HL-60/S4 (cell line): ENCODE measurements around the gene LMAN1L.

Source experiments
- in situ Hi-C: fragments of 300-500 bp; cut with MboI; formaldehyde crosslinking; loops from 2 replicates; pipeline ENCODE4 v1.14.3; 2022; ENCODE audit warnings: low sequenced_read_pairs

Gene LMAN1L

GRCh38 chr15:74851960-74852359, 39.3 kb downstream of the LMAN1L start:
- in situ Hi-C loops: no loop called here

- in situ Hi-C loops: no loop called here
Measured at GRCh38 chr15:74854453-74855022, 41.9 kb downstream of the LMAN1L start.

- in situ Hi-C loops: no loop called here
Measured at GRCh38 chr15:74855857-74856256, 43.2 kb downstream of the LMAN1L start.

- in situ Hi-C loops: no loop called here
Measured at GRCh38 chr15:74856537-74856936, 43.9 kb downstream of the LMAN1L start.

DNA sequence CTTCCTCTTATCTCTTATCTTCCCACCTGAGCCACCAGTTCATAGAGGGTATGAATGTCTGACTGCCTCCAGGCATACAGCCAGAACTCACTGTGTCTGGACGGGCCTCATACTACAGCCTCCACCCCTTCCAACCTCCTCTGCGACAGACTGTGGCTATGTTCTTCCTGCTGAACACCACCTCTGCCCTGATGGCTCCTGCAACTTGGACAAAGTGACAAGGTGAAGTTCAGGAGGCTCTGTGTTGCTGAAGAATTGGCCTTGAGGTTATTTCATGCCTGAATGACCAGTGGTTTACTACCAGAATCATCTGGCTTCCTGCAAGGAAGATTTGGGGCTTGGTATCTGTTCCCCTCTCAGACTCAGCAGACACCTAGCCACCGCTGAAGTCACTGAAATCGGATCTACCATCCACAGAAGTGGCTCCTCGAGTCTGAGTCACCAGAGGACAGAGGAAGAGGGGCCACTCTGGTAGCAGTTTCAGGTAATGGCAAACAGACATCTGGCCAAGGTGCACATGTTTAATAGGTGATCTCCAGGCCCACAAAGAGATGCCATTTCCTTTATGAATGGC, 44.5 kb downstream of the LMAN1L start:
- in situ Hi-C loops: no loop called here

DNA sequence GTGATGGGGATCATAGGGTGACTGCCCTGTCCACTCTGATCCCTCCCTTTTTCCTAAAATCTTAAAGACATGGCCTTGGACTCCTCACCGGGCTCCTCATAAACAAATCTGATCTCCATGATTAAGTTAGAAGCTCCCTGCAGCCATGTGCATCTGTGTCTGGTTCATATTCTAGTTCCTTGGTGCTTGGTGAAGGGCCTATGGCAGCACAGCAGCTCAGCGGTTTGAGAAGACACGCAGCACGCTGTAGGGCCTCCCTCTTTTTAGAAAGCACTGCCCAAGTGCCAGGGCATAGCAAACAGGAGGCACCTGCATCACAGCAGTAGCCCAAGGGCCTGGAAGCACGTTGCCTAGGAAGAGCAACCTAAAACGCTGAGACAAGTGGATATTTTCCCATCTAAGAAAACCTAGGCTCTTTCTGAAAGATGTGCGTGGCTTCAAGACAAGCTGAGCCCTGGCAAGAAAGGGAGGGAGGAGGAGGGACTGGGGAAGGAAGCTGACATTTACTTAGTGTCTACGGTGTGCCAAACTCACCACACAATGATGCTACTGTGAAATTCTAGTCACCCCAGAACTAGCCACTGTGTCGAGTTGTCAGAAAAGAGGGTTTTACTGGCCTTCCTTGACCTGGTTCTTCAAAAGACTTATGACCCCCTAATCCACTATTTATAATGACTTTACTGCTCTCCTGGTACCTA, 45.2 kb downstream of the LMAN1L start:
- in situ Hi-C loops: no loop called here

DNA sequence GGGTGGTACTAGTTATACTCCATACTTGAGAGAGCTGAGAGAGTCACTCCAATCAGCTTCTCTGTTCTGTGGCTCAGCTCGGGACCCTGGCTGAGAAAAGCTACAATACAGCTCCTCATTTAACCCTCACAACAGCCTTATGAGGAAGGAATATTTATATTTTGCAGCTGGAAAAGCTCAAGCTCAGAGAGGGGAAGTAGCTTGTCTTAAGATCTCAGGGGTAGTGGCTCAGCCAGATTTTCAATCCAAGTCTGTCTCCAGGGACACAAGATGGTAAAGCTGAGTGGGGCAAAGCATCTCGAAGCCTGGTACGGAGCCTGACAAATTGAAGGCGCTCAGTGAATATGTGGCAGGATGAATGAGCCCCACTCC, 45.7 kb downstream of the LMAN1L start:
- in situ Hi-C loops: no loop called here

DNA sequence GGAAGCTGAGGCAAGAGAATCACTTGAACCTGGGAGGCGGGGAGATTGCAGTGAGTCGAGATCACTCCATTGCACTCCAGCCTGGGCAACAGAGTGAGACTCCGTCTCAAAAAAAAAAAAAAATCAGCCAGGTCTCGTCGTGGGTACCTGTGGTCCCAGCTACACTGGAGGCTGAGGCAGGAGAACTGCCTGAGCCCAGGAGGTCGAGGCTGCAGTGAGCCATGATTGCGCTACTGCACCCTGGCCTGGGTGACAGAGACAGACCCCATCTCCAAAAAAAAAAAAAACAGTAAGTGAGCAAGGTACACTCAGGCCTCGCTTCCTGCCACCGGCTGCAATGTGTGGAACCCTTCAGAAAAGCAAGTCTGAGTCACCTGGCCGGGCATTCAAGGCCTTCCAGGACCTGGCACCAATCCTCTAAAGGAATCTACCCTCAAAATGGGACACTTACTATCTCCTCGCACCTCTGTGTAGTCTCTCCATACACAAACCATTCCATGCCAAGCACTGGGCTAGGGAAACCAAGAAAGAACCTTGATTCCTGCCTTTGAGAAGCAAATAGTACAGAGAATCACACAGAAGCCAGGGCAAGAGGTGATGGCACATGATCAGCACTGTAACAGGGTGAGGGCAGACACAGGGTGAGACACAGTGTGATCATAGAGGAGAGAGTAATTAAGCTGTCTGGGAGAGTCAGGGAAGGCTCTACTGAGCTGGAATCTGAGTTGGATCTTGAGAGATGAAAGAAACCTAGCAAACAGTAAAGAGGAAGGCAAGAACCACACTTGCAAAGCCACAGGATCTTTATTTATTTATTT, 50.8 kb downstream of the LMAN1L start:
- in situ Hi-C loops: no loop called here

DNA sequence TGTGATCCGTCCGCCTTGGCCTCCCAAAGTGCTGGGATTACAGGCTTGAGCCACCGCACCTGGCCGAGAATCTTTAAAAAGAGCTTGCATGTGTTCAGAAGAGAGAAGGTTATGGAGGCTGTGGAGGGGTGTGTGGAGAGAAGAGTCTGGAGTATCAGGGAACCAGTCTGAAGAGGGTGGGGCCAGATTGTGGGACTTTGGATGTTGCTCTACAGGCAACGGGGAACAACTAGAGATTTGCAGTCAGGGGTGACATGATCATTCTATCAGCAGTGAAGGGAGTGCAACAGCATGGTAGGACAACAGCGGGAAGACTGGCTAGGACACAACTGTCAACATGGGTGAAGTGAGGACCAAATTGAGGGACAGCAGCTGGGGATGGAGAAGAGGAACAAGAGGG, 51.7 kb downstream of the LMAN1L start:
- in situ Hi-C loops: no loop called here

DNA sequence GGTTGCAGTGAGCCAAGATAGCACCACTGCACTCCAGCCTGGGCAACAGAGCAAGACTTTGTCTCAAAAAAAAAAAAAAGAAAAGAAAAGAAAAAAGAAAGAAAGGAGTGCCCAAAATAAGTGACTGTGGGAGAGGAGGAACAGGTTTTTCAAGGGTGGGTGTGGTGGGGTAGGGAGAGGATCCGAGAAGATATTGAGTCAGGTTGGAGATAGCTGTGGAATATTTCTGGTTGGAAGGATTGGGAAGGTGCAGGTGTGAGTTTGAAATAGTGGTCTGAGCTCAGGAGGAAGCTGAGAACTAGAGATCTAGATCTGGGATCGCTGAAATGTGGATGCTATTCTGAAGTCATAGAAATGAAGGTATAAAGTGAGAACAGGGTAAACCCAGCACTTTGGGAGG, 52.7 kb downstream of the LMAN1L start:
- in situ Hi-C loops: no loop called here

- in situ Hi-C loops: no loop called here
Measured at GRCh38 chr15:74866090-74866489, 53.5 kb downstream of the LMAN1L start.

DNA sequence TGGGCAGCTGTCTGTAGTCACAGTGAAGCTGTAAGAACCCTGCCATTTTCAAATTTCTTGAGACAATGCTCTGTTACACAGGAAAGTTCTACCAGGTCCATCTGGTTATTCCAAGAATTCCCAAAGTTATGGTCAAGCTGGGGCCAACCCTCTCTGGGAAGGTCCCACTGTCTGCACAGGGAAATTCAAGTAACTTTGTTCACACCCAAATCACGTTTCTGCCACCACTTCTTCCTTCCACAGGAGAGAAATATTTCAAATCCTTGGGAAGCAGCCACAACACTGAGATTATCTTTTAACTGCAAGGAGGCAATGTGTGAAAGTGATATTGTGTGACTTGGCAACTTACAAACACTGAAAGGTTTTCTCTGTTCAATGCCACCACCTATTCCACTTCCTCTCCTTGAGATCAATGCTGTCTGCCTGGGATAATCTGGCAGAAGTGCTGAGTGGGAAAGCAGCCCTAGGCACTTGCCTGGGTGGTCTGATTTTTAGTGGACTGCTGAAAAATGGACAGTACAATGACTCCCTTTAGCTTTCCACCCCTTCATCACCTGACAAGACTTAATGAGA, 54.9 kb downstream of the LMAN1L start:
- in situ Hi-C loops: no loop called here

GRCh38 chr15:74868059-74868458, 55.4 kb downstream of the LMAN1L start:
- in situ Hi-C loops: no loop called here

GRCh38 chr15:74869372-74869725, 56.7 kb downstream of the LMAN1L start:
- in situ Hi-C loops: no loop called here

GRCh38 chr15:74869726-74870407, 57.2 kb downstream of the LMAN1L start:
- in situ Hi-C loops: no loop called here

DNA sequence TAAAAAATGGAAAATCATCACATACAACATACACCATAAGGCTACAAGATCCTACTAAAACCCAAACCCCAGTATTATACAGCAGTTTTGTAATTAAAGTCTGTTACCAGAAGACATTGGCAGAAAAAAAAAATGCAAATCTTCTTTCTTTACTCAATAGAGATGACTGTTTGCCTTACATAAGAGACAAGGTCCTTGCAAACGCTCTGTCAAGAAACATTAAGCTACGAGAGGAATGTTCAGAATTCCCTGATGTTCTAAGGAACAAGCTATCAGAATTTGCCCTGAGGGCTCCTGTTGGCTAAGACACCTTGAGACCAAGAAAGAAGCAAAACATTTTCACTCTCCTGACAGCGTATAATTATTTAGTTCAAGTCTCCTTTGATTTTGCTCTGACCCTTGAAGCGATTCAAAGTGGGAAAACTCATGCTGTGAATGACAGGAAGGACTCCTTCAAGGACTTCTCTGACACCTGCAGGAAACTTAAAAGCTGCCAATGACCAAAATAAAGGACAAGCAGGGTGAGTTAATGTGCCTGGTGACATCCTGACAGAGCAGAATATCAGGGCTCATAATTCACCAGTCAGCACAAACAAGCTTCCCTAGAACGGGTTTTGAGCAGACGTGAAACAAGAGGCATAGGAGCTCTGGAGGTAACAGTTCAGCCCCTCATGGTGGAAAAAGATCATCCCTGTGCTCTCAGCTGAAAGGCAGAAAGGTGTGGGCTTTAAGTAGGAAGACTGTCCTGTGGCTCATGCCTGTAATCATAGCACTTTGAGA, 58.0 kb downstream of the LMAN1L start:
- in situ Hi-C loops: no loop called here

GRCh38 chr15:74872702-74873035, 60.0 kb downstream of the LMAN1L start:
- in situ Hi-C loops: no loop called here

DNA sequence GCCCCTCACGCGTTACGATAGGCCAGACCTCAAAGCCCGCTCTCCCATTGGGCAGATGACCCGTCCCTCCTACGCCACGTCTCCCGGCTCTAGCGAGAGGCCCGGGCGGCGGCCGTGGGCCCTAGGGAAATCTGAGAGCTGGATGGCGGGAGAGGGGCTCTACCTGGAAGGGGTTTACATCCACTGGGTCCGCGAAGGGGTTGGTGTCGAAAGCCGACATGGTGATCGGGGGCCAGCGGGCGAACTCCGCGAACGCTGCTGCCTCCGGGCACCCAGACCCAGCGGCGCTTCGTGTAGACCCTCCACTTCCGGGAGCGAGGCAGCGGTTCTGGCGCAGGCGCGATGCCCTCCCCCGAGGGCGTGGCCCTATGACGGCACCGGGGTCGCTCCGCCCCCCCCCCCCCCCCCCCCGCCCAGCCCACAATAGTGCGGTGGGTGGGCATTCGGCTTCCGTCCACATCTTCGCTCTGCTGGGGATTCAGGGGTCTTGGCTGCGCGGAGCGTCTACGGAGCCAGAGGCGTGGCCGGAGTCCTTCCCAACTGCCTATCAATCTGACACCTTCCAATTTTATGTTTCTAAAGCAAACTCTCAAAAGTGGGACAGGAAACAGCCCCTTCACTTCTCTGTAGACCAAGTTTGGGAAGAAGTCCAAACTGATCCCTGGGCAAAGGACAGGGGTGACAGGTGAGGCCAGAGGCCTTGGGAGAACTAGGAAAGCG, 60.6 kb downstream of the LMAN1L start, which contains the start of gene SCAMP2:
Gene SCAMP2 (minus strand): TSS at position 330 of the 720 bp plus-strand sequence. CDS start 110 bp downstream, at position 220.
- in situ Hi-C loops: no loop called here

GRCh38 chr15:74873756-74874424, 61.3 kb downstream of the LMAN1L start:
- in situ Hi-C loops: no loop called here
